Liver (tissue), 9 donors: ENCODE measurements around the gene FLNC. TPM values are rescaled to one million over a fixed set of nuclear protein-coding genes. Genes with fewer than 3 reads are reported as not detected.
A peak's percentile ranks its signal among the peaks of the same experiment; 100 is the strongest.

ENCODE experiments used
- DNase-seq: peaks from one replicate; pipeline ENCODE4 v3.0.0-alpha.2; 2017; ENCODE audit warnings: low spot score
- H3K27ac ChIP-seq, 2 donors: one replicate each; pipeline ENCODE4 v1.7.0; 2013; ENCODE audit warnings: inconsistent platforms in 2 of 2, low read length in 2 of 2, control low read depth in 1 of 2, low read depth in 1 of 2, mild to moderate bottlenecking in 1 of 2
- H3K27me3 ChIP-seq, 4 donors: one replicate each; pipeline versions ENCODE4 v1.6.1 to v1.7.0; 2013; ENCODE audit warnings: low read length in 3 of 4, inconsistent platforms in 1 of 4, mild to moderate bottlenecking in 1 of 4, moderate library complexity in 1 of 4; ENCODE audit not compliant: control insufficient read depth in 4 of 4, insufficient read depth in 4 of 4
- H3K36me3 ChIP-seq, 4 donors: one replicate each; pipeline versions ENCODE4 v1.6.1 to v1.7.0; 2013; ENCODE audit warnings: low read length in 3 of 4, mild to moderate bottlenecking in 3 of 4, low read depth in 1 of 4, moderate library complexity in 1 of 4; ENCODE audit not compliant: control insufficient read depth in 4 of 4, insufficient read depth in 3 of 4
- H3K4me1 ChIP-seq, 4 donors: one replicate each; pipeline versions ENCODE4 v1.6.1 to v1.7.0; 2013; ENCODE audit warnings: low read length in 3 of 4, mild to moderate bottlenecking in 3 of 4, moderate library complexity in 1 of 4; ENCODE audit not compliant: control insufficient read depth in 4 of 4, insufficient read depth in 4 of 4
- H3K4me3 ChIP-seq, 3 donors: one replicate each; pipeline versions ENCODE4 v1.6.1 to v1.7.0; 2013; ENCODE audit warnings: low read length in 3 of 3, control low read depth in 1 of 3, low read depth in 1 of 3, mild to moderate bottlenecking in 1 of 3
- H3K9ac ChIP-seq, 2 donors: one replicate each; pipeline ENCODE4 v1.7.0; 2013; ENCODE audit warnings: low read length in 2 of 2, mild to moderate bottlenecking in 2 of 2, moderate library complexity in 2 of 2, control low read depth in 1 of 2, low read depth in 1 of 2
- H3K9me3 ChIP-seq, 4 donors: one replicate each; pipeline versions ENCODE4 v1.6.1 to v1.7.0; 2013; ENCODE audit warnings: low read length in 3 of 4; ENCODE audit not compliant: control insufficient read depth in 4 of 4
- ATF3 ChIP-seq: IDR thresholded peaks from 2 replicates; pipeline ENCODE4 v1.6.1; 2016; ENCODE audit warnings: antibody characterized with exemption
- EGR1 ChIP-seq, 2 donors: IDR thresholded peaks; 2 replicates each; pipeline ENCODE4 v1.6.1; 2016 to 2018; ENCODE audit warnings: antibody characterized with exemption in 2 of 2, low read depth in 2 of 2
- FOXA1 ChIP-seq: IDR thresholded peaks from 2 replicates; pipeline ENCODE4 v1.6.1; 2016; ENCODE audit warnings: antibody characterized with exemption
- FOXA2 ChIP-seq: IDR thresholded peaks from 2 replicates; pipeline ENCODE4 v1.6.1; 2016; ENCODE audit warnings: antibody characterized with exemption
- GABPA ChIP-seq, 2 donors: IDR thresholded peaks in 1 of 2; conservative IDR thresholded peaks in 1 of 2; 2 replicates each; pipeline ENCODE4 v1.6.1; 2016; ENCODE audit warnings: antibody characterized with exemption in 2 of 2, mild to moderate bottlenecking in 1 of 2, moderate library complexity in 1 of 2
- HNF4A ChIP-seq, 2 donors: conservative IDR thresholded peaks; 2 replicates each; pipeline ENCODE4 v1.6.1; 2016; ENCODE audit warnings: antibody characterized with exemption in 2 of 2, mild to moderate bottlenecking in 2 of 2
- HNF4G ChIP-seq: IDR thresholded peaks from 2 replicates; pipeline ENCODE4 v1.6.1; 2016; ENCODE audit warnings: antibody characterized with exemption
- JUND ChIP-seq, 2 donors: IDR thresholded peaks; 2 replicates each; pipeline ENCODE4 v1.6.1; 2016; ENCODE audit warnings: antibody characterized with exemption in 2 of 2
- MAX ChIP-seq: IDR thresholded peaks from 2 replicates; pipeline ENCODE4 v1.6.1; 2016; ENCODE audit warnings: antibody characterized with exemption
- NR2F2 ChIP-seq: IDR thresholded peaks from 2 replicates; pipeline ENCODE4 v1.6.1; 2016; ENCODE audit warnings: antibody characterized with exemption
- RAD21 ChIP-seq, 2 donors: IDR thresholded peaks; 2 replicates each; pipeline ENCODE4 v1.6.1; 2016; ENCODE audit warnings: antibody characterized with exemption in 2 of 2, mild to moderate bottlenecking in 2 of 2
- SP1 ChIP-seq: IDR thresholded peaks from 2 replicates; pipeline ENCODE4 v1.6.1; 2018; ENCODE audit warnings: antibody characterized with exemption, mild to moderate bottlenecking
- YY1 ChIP-seq: IDR thresholded peaks from 2 replicates; pipeline ENCODE4 v1.6.1; 2016; ENCODE audit warnings: antibody characterized with exemption, mild to moderate bottlenecking
- WGBS: extraction: QIAGEN DNeasy Blood & Tissue Kit; methylation state at CpG from one replicate; pipeline ENCODE4 v1.1.7; 2013; 5-methylcytosine and 5-hydroxymethylcytosine counted together
- polyA plus RNA-seq, 2 donors: library from polyadenylated mRNA; stranded (reverse) in 1 of 2; unstranded in 1 of 2; fragments of 200-250 nt in 1 of 2; fragments of >200 nt in 1 of 2; fragmentation: Nextera tagmentation in 1 of 2; extraction: Ambion mirVana in 1 of 2; gene quantifications; one replicate each; pipeline versions ENCODE4 v1.2.1 to v1.2.3, GENCODE V29; 2013 to 2015
- total RNA-seq, 2 donors: library from RNA; depleted of rRNA; stranded (reverse); fragments of >200 nt; gene quantifications; one replicate each; pipeline ENCODE4 v1.2.3, GENCODE V29; 2014
- TF ChIP-seq, protein P1 (sequence below): fragments of 150-350 bp; IDR thresholded peaks from 2 replicates; pipeline ENCODE4 v1.5.1; 2017; ENCODE audit warnings: improper control_type of control experiment, low read depth, low read length; ENCODE audit not compliant: missing input control
- TF ChIP-seq, protein P2 (sequence below): IDR thresholded peaks from 2 replicates; pipeline ENCODE4 v1.6.1; 2016; ENCODE audit warnings: antibody characterized with exemption, mild to moderate bottlenecking
- donor health status: healthy.
- donor health status: healthy.
- donor health status: healthy.
- donor health status: healthy.
- donor health status: healthy.

FLNC gene
- total and polyA plus RNA-seq, 4 donors: 0.03 to 2.3 (median 0.53) TPM

DNA sequence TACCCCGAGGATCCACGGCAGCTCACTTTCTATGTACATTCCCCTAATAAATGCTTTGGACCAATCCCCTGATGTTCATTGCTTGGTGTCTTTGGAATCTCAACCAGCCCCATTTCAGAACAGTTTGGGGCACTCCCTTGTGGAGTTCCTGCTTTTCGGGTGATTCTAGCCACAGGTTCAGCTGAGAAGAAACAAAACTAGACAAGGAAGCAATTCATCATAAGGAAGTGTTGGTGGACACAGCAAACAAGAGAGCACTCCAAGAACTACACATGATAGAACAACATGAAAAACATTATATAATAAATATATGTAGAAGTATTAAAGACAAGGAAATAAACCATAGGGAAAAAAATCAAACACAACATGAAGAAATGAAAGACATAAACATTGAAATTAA is 44.5 kb upstream of the FLNC start:
- Histone ChIP-seq H3K9ac (no peak overlapping the region), H3K9me3 (no peaks in the 10 kb centered on the region), H3K4me3 (no peak overlapping the region), H3K27ac (no peak overlapping the region), H3K27me3 (no peaks in the 10 kb centered on the region), H3K36me3 (no peaks in the 10 kb centered on the region), H3K4me1 (peaks cover 0 to 4% (median 3%) of the 10 kb centered on the region in 4 donors)
- DNase-seq: no peak
- WGBS: 78% methylated on average over 3 of the region's 3 CpGs
- TF ChIP-seq YY1: no peak
- TF ChIP-seq HNF4A (conservative IDR thresholded peaks at IDR 0.05): no peak
- TF ChIP-seq FOXA2: no peak
- no peak for TF ChIP-seq MAX
- no peak for TF ChIP-seq ATF3

DNA sequence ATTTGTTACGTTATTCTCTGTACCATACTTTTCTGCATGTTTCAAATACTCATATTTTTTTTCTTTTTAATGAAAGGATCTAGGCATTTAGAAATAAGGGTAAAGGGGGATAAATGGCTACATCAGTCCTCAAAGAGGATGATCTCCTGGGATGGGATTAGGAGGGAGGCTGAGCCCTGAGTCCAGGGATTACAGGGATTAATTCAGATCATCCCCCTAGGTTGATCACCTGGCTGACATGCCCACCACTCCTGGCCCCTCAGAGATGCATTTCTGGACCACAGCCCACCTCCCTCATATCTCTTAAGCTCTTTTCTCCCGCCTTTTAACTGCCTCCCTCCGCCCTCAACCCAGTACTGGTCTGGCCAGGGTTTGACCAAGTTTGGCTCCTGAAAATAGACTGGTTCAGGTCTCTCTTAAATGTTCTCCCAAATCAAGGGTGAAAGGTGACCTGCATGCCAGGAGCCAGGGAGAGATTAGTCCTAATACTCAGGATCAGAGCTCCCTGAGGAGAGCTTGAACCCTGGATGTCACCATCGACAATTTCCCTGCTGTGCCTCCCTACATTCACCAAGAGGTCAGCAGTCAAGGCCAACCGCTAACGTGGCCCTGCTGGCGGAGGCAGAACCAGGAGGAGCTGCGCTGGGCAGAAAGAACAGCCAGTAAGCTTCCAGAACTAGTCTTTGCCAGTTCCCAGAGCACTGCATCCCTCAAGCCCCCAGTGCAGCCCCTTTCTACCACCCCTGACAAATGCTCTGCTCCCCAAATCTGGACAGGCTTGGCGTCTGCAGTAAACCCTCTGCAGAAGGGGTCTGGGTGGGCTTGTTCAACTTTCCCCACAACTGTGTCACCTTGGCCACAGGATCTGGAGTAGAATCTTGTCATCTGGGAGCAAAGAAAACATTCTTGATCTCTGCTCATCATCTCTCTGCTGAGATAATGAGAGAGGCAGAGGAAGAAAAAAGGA is 41.5 kb upstream of the FLNC start:
- H3K27me3 ChIP-seq: no peaks in the 10 kb centered on the region
- H3K9ac ChIP-seq: no peak overlapping the region
- no peak overlapping the region for H3K27ac ChIP-seq
- H3K4me1 ChIP-seq: peaks cover 2 to 12% (median 6%) of the 10 kb centered on the region in 4 donors
- H3K36me3 ChIP-seq: no peaks in the 10 kb centered on the region
- DNase-seq: no peak
- WGBS: 70% methylated on average over 9 of the region's 9 CpGs
- TF ChIP-seq EGR1 (IDR thresholded peaks at IDR 0.05; ENCODE audit: low read depth in 2 of 2): no peak
- TF ChIP-seq RAD21 (IDR thresholded peaks at IDR 0.05): no peak
- TF ChIP-seq JUND (IDR thresholded peaks at IDR 0.05): no peak
- TF ChIP-seq, protein P1, sequence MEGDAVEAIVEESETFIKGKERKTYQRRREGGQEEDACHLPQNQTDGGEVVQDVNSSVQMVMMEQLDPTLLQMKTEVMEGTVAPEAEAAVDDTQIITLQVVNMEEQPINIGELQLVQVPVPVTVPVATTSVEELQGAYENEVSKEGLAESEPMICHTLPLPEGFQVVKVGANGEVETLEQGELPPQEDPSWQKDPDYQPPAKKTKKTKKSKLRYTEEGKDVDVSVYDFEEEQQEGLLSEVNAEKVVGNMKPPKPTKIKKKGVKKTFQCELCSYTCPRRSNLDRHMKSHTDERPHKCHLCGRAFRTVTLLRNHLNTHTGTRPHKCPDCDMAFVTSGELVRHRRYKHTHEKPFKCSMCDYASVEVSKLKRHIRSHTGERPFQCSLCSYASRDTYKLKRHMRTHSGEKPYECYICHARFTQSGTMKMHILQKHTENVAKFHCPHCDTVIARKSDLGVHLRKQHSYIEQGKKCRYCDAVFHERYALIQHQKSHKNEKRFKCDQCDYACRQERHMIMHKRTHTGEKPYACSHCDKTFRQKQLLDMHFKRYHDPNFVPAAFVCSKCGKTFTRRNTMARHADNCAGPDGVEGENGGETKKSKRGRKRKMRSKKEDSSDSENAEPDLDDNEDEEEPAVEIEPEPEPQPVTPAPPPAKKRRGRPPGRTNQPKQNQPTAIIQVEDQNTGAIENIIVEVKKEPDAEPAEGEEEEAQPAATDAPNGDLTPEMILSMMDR: no peak
- no peak for TF ChIP-seq ATF3
- TF ChIP-seq NR2F2: no peak
- no peak for TF ChIP-seq MAX
- no peak for TF ChIP-seq FOXA1
- no peaks in the 10 kb centered on the region for H3K9me3 ChIP-seq
- H3K4me3 ChIP-seq: no peak overlapping the region

DNA sequence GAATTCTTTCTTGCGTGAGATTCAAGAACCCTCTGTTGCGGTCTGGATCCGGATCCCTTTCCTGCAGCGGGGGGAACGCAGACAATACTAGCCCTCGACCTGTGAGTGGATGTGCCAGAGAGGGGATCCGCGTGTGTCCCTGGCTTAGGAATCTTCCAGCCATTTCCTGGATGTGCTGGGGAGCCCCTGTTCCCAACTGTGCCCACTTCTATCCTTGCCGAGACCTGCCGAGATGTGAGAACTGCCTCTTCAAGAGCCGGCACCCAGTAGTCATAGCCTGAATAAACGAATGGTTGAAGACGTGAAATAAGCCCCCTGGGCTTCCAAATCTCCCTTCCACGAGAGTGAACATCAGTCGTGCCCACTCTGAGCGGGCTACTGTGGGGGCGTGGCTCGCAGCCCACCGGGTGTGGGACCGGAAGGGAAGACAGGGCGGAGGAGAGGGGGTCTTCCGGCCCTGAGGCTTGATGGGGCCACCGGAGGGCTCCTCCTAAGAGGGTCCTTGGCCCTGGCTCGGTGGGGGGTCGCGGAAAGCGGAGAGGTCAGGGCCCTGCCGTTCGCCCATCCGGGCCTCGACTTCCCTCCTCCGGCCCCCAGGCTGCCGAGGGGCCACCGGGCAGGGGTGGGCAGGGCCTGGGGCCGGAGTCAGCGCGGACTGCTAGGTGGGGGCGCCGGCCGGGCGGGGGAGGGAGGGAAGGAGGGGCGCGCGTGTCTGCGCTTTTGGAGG is 39.7 kb upstream of the FLNC start:
- H3K27ac ChIP-seq: no peak overlapping the region

More for the DNA sequence above, 39.7 kb upstream of the FLNC start:
- Histone ChIP-seq H3K27me3 (no peaks in the 10 kb centered on the region), H3K36me3 (no peaks in the 10 kb centered on the region), H3K9me3 (no peaks in the 10 kb centered on the region), H3K4me1 (peaks cover 2 to 12% (median 6%) of the 10 kb centered on the region in 4 donors), H3K4me3 (peak overlapping the region in 2 of 3 donors; percentile 77 to 88), H3K9ac (no peak overlapping the region)
- WGBS: 22% methylated on average over 45 of the region's 45 CpGs
- DNase-seq: no peak
- TF ChIP-seq HNF4G (no peak), GABPA (IDR thresholded peaks at IDR 0.05 in 1 of 2, conservative IDR thresholded peaks at IDR 0.05 in 1 of 2) (no peak), YY1 (no peak), SP1 (no peak), JUND (IDR thresholded peaks at IDR 0.05) (no peak)
- TF ChIP-seq, protein P1: no peak
- TF ChIP-seq, protein P2, sequence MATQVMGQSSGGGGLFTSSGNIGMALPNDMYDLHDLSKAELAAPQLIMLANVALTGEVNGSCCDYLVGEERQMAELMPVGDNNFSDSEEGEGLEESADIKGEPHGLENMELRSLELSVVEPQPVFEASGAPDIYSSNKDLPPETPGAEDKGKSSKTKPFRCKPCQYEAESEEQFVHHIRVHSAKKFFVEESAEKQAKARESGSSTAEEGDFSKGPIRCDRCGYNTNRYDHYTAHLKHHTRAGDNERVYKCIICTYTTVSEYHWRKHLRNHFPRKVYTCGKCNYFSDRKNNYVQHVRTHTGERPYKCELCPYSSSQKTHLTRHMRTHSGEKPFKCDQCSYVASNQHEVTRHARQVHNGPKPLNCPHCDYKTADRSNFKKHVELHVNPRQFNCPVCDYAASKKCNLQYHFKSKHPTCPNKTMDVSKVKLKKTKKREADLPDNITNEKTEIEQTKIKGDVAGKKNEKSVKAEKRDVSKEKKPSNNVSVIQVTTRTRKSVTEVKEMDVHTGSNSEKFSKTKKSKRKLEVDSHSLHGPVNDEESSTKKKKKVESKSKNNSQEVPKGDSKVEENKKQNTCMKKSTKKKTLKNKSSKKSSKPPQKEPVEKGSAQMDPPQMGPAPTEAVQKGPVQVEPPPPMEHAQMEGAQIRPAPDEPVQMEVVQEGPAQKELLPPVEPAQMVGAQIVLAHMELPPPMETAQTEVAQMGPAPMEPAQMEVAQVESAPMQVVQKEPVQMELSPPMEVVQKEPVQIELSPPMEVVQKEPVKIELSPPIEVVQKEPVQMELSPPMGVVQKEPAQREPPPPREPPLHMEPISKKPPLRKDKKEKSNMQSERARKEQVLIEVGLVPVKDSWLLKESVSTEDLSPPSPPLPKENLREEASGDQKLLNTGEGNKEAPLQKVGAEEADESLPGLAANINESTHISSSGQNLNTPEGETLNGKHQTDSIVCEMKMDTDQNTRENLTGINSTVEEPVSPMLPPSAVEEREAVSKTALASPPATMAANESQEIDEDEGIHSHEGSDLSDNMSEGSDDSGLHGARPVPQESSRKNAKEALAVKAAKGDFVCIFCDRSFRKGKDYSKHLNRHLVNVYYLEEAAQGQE: no peak
